ACC112 (cell line): ENCODE results near the gene AK9.

Source experiments
- H2AFZ ChIP-seq: fragments of 200-600 bp; sonication (generic); one replicate; pipeline ENCODE4 v1.6.0; 2017; ENCODE audit warnings: antibody characterized with exemption, low read length; ENCODE audit not compliant: unreplicated experiment
- H3K27ac ChIP-seq: fragments of 200-600 bp; sonication (generic); 2 replicates; pipeline ENCODE4 v1.5.1; 2014; ENCODE audit warnings: low read depth, mild to moderate bottlenecking, antibody characterized with exemption, low read length, moderate library complexity
- H3K27me3 ChIP-seq: fragments of 200-600 bp; sonication (generic); 2 replicates; pipeline ENCODE4 v1.6.1; 2014; ENCODE audit warnings: mild to moderate bottlenecking, antibody characterized with exemption, low read length, moderate library complexity, mixed read lengths; ENCODE audit not compliant: insufficient read depth
- H3K36me3 ChIP-seq: fragments of 200-600 bp; sonication (generic); 2 replicates; pipeline ENCODE4 v1.6.1; 2016; ENCODE audit warnings: mild to moderate bottlenecking, antibody characterized with exemption, low read length, moderate library complexity, mixed read lengths; ENCODE audit not compliant: insufficient read depth
- H3K4me1 ChIP-seq: fragments of 200-600 bp; sonication (generic); one replicate; pipeline ENCODE4 v1.6.1; 2016; ENCODE audit warnings: low read length, mixed read lengths; ENCODE audit not compliant: insufficient read depth, unreplicated experiment, control insufficient read depth
- H3K4me3 ChIP-seq: fragments of 200-600 bp; sonication (generic); 2 replicates; pipeline ENCODE4 v1.5.1; 2014; ENCODE audit warnings: mild to moderate bottlenecking, low read depth, low read length
- H3K79me2 ChIP-seq: fragments of 200-600 bp; sonication (generic); one replicate; pipeline ENCODE4 v1.6.0; 2016; ENCODE audit warnings: low read length; ENCODE audit not compliant: control insufficient read depth, unreplicated experiment, insufficient read depth

AK9 gene

DNA sequence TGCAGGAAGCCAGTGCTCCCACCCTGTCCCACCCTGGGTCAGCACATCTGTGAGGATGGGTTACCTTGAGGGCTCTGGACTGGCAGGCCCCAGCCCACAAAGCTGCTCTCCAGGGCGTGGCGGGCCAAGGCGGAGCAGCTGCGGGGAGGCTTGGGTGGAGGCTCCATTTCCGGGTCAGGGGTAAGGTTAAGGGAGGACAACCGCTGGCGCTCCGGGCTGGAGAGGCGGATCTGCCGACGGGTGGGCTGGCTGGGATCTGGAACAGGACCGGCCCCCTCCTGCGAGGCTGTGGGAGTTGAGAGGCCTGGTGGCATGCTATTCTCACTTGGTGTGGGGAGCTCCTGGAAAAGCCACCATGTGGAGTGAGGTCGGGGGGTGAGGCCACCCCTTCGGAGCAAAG lies 244.9 kb downstream of the AK9 start:
- no peaks in the 10 kb centered on the region for H3K27me3 ChIP-seq
- H2AFZ ChIP-seq = no peak overlapping the region
- no peaks in the 10 kb centered on the region for H3K79me2 ChIP-seq
- peaks cover 7% of the 10 kb centered on the region for H3K4me1 ChIP-seq
- H3K4me3 ChIP-seq = no peak overlapping the region
- no peak overlapping the region for H3K27ac ChIP-seq
- no peaks in the 10 kb centered on the region for H3K36me3 ChIP-seq

DNA sequence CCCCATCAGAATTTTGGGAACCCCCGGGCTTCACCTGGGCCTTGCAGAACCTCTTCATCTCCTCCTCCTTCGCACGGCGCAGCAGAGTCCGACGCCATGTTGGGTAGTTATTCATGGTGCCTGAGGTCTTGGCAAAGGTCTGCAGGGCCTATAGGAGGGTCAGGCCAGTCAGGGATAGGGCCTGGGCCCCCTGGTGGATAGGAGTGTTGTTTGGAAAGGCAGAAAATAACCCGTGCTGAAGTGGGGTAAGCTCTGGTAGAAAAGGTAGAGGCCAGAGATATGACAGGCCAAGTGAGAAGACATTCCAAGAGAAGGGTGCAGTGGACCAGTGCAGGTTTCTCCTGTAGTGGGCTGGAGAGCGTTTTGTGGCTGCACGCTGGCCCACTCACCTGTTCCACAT lies 245.6 kb downstream of the AK9 start:
- Histone ChIP-seq H3K36me3 (no peaks in the 10 kb centered on the region), H2AFZ (no peak overlapping the region), H3K27me3 (no peaks in the 10 kb centered on the region), H3K4me1 (peaks cover 7% of the 10 kb centered on the region), H3K4me3 (no peak overlapping the region), H3K79me2 (no peaks in the 10 kb centered on the region), H3K27ac (no peak overlapping the region)

DNA sequence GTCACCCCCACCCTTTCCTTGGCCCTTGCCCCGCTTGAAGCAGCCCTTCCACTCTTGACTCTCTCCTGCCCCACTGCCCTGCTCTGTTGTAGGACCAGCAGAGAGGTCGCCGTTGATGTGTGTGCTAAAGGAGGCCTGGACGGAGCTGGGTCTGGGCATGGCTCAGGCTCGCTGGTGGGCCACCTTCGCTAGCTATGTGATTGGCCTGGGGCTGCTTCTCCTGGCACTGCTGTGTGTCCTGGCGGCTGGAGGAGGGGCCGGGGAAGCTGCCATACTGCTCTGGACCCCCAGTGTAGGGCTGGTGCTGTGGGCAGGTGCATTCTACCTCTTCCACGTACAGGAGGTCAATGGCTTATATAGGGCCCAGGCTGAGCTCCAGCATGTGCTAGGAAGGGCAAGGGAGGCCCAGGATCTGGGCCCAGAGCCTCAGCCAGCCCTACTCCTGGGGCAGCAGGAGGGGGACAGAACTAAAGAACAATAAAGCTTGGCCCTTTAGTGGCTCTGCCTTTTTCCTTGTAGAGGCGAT lies 247.5 kb downstream of the AK9 start:
- no peaks in the 10 kb centered on the region for H3K27me3 ChIP-seq
- H3K27ac ChIP-seq = no peak overlapping the region
- H3K79me2 ChIP-seq = no peaks in the 10 kb centered on the region
- H3K4me1 ChIP-seq = peaks cover 7% of the 10 kb centered on the region
- H3K4me3 ChIP-seq = no peak overlapping the region
- H2AFZ ChIP-seq = no peak overlapping the region
- no peaks in the 10 kb centered on the region for H3K36me3 ChIP-seq
